Ovary (tissue), 9 donors: ENCODE measurements around the gene ZNF212. TPM values are rescaled to one million over a fixed set of nuclear protein-coding genes. Genes with fewer than 3 reads are reported as not detected.

ENCODE experiments used
- DNase-seq, 5 donors: peaks; one replicate each; pipeline ENCODE4 v3.0.0-alpha.2; 2019 to 2020
- H3K27ac ChIP-seq, 2 donors: fragments of 200-600 bp; one replicate each; pipeline versions ENCODE4 v1.5.1 to v1.8.0; 2019 to 2022
- H3K27me3 ChIP-seq: fragments of 200-600 bp; one replicate; pipeline ENCODE4 v1.8.0; 2022
- H3K36me3 ChIP-seq: fragments of 200-600 bp; sonication (generic); one replicate; pipeline ENCODE4 v1.5.1; 2019
- H3K4me1 ChIP-seq: one replicate; pipeline ENCODE4 v1.8.1; 2013; ENCODE audit warnings: mild to moderate bottlenecking, moderate library complexity; ENCODE audit not compliant: insufficient read depth
- H3K4me3 ChIP-seq: fragments of 200-600 bp; sonication (generic); one replicate; pipeline ENCODE4 v1.5.1; 2017
- H3K9me3 ChIP-seq, 2 donors: fragments of 200-600 bp in 1 of 2; sonication (generic) in 1 of 2; one replicate each; pipeline versions ENCODE4 v1.5.1 to v1.8.1; 2013 to 2019; ENCODE audit warnings: mild to moderate bottlenecking in 1 of 2, moderate library complexity in 1 of 2
- CTCF ChIP-seq, 3 donors: fragments of 450-650 bp in 2 of 3; fragments of 200-600 bp in 1 of 3; IDR thresholded peaks; one replicate each; pipeline versions ENCODE4 v1.5.1 to v1.8.0; 2016 to 2022; ENCODE audit warnings: antibody characterized with exemption in 3 of 3, mild to moderate bottlenecking in 1 of 3
- EP300 ChIP-seq: sonication (generic); formaldehyde crosslinking; IDR thresholded peaks from one replicate; pipeline ENCODE4 v1.6.1; 2017; ENCODE audit warnings: antibody characterized with exemption
- POLR2A ChIP-seq: fragments of 450-650 bp; IDR thresholded peaks from one replicate; pipeline ENCODE4 v1.6.1; 2017; ENCODE audit warnings: antibody characterized with exemption, mild to moderate bottlenecking, moderate library complexity
- WGBS, 3 donors: extraction: QIAGEN DNeasy Blood & Tissue Kit in 1 of 3; methylation state at CpG; one replicate each; pipeline versions ENCODE4 v1.1.5 to v1.1.7; 2013 to 2017; 5-methylcytosine and 5-hydroxymethylcytosine counted together
- intact Hi-C, 4 donors: fragments of 100-400 bp; cut with DNase I; formaldehyde crosslinking; loops; one replicate each; pipeline versions ENCODE4 v1.11.0 to v1.15.1; 2022 to 2023
- polyA plus RNA-seq, 2 donors: library from polyadenylated mRNA; stranded (reverse); fragments of 200-250 nt in 1 of 2; fragments of 350-450 nt in 1 of 2; fragmentation: Illumina TruSeq in 1 of 2; extraction: RNeasy Lipid Tissue Mini Kit (QIAGEN cat#74804) in 1 of 2; gene quantifications; one replicate each; pipeline ENCODE4 v1.2.3, GENCODE V29; 2013 to 2014
- total RNA-seq, 7 donors: library from RNA; depleted of rRNA in 2 of 7; stranded (reverse); fragments of >200 nt in 2 of 7; fragmentation: NEBNext Ultra II Directional in 3 of 7; extraction: Animal tissue kit (Norgen Biotek cat#: 25700) in 3 of 7; gene quantifications; one replicate each; pipeline versions ENCODE4 v1.1.0 to v1.2.4, GENCODE V29; 2016 to 2023
- donor health status: DM: no; HTN: no; CAD: no; lungs with moderate emphysema.
- donor health status: DM: no; HTN: no; CAD: no.
- donor health status: Bipolar disorder and iron deficiency.
- donor health status: DM: yes; HTN: yes; CAD: no.
- donor health status: DM: no; HTN: no; CAD: no.
- donor health status: DM: yes; HTN: yes; CAD: no.

ZNF212 gene
- total and polyA plus RNA-seq, 9 donors = 5.4 to 16.0 (median 11.3) TPM

DNA sequence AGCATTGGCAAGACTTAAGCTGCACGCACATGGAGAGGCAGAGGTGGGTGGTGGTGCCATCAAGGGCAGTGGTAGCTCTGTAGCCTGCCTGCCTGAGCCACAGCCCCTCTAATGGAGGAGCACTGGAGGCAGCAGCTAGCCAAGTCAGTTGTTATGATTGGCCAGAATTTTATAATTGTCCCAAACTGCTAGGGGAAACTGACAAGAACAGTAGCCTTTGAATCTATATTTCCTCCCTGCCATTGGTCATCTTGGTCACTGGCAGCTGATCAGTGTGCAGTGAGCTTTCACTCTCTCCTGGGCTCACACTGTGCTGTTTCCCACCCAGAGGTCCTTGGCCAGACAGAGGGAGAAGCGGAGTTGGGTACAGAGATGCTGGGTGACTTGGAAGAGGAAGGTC, 12.9 kb downstream of the ZNF212 start:
- TF ChIP-seq POLR2A = no peak
- TF ChIP-seq CTCF (IDR thresholded peaks at IDR 0.05) = no peak
- TF ChIP-seq EP300 = no peak
- Histone ChIP-seq H3K27ac (no peak overlapping the region), H3K27me3 (no peaks in the 10 kb centered on the region), H3K9me3 (no peaks in the 10 kb centered on the region), H3K4me1 (no peaks in the 10 kb centered on the region), H3K4me3 (no peak overlapping the region), H3K36me3 (no peaks in the 10 kb centered on the region)
- no peak for DNase-seq
- intact Hi-C loops = no loop called here
- WGBS, 3 donors = 92 to 95% (median 93%) methylated on average over 2 of the region's 2 CpGs

- Histone ChIP-seq H3K9me3 (no peaks in the 10 kb centered on the region), H3K27me3 (no peaks in the 10 kb centered on the region), H3K36me3 (no peaks in the 10 kb centered on the region), H3K27ac (no peak overlapping the region), H3K4me3 (no peak overlapping the region), H3K4me1 (no peaks in the 10 kb centered on the region)
- no peak for DNase-seq
- 80 to 89% (median 89%) methylated on average over 7 of the region's 7 CpGs for WGBS, 3 donors
- intact Hi-C loops = no loop called here
- TF ChIP-seq EP300 (no peak), CTCF (IDR thresholded peaks at IDR 0.05) (no peak), POLR2A (no peak)
Observed at GRCh38 chr7:149253665-149254064, 14.2 kb downstream of the ZNF212 start.

GRCh38 chr7:149254181-149254858, 14.9 kb downstream of the ZNF212 start:
- DNase-seq = no peak
- Histone ChIP-seq H3K9me3 (no peaks in the 10 kb centered on the region), H3K36me3 (no peaks in the 10 kb centered on the region), H3K27ac (no peak overlapping the region), H3K4me1 (no peaks in the 10 kb centered on the region), H3K27me3 (no peaks in the 10 kb centered on the region), H3K4me3 (no peak overlapping the region)
- intact Hi-C loops = no loop called here
- TF ChIP-seq EP300 = no peak
- TF ChIP-seq POLR2A = no peak
- TF ChIP-seq CTCF (IDR thresholded peaks at IDR 0.05) = no peak
- 92 to 94% (median 92%) methylated on average over 16 of the region's 16 CpGs for WGBS, 3 donors

DNA sequence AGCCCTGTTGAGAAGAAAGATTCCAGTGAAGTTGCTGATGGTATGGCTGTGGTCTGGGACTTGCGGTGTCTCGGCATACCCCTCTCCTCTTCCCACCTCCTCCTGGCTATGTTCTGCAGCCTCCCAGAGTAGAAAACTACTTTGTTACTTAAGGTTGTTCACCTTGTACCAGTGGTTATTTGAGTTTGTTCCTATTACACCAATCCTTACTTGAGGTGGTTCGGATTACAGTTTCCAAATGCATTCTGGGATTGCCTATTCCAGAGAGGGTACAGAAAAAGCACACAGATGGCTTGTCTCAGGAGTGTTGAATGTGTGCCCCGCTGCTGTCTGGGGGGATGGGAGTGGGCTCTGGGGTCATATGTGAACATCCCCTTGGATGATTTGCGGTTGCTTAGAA, 15.7 kb downstream of the ZNF212 start:
- Histone ChIP-seq H3K9me3 (no peaks in the 10 kb centered on the region), H3K4me1 (no peaks in the 10 kb centered on the region), H3K27ac (no peak overlapping the region), H3K4me3 (no peak overlapping the region), H3K27me3 (no peaks in the 10 kb centered on the region), H3K36me3 (no peaks in the 10 kb centered on the region)
- DNase-seq = no peak
- 69 to 78% (median 75%) methylated on average over 5 of the region's 5 CpGs for WGBS, 3 donors
- TF ChIP-seq POLR2A = no peak
- TF ChIP-seq EP300 = no peak
- intact Hi-C loops = no loop called here

DNA sequence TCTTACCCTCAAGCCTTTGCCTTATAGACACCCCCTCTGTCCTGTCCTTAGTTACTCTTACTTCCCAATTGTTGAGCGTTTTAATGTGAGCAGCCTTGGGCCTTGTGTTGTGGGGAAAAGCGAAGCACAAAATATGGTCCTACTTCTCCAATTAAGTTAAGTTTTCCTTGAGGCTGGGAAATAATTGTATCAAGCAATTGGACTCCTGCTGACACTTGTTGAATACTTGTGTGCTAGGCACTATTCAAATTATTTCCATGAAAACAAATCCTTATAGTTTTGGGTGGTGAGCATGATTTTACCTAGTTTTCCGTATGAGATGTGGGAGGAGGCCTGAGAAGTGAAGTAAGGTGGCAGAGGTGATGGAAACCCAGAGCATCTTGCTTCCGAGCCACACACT, 17.1 kb downstream of the ZNF212 start:
- no peak overlapping the region for H3K27ac ChIP-seq
- intact Hi-C loops = no loop called here
- H3K4me3 ChIP-seq = no peak overlapping the region
- H3K4me1 ChIP-seq = no peaks in the 10 kb centered on the region
- H3K36me3 ChIP-seq = no peaks in the 10 kb centered on the region
- TF ChIP-seq CTCF (IDR thresholded peaks at IDR 0.05) = no peak
- TF ChIP-seq POLR2A = no peak
- TF ChIP-seq EP300 = no peak
- H3K27me3 ChIP-seq = no peaks in the 10 kb centered on the region
- 79 to 88% (median 82%) methylated on average over 4 of the region's 4 CpGs for WGBS, 3 donors
- H3K9me3 ChIP-seq = no peaks in the 10 kb centered on the region
- DNase-seq = no peak
